IPS DF 6.9 (cell line): ENCODE measurements around the gene SRRT.

Experiments used
- DNase-seq: peaks from one replicate; pipeline ENCODE4 v3.0.0-alpha.2; 2013; ENCODE audit warnings: low read depth, low spot score
- H3K27ac ChIP-seq: one replicate; pipeline ENCODE4 v1.5.1; 2013; ENCODE audit warnings: low read length, control low read depth
- H3K27me3 ChIP-seq: 2 replicates; pipeline ENCODE4 v1.6.1; 2013; ENCODE audit warnings: mild to moderate bottlenecking, low read length; ENCODE audit not compliant: control insufficient read depth, insufficient read depth
- H3K36me3 ChIP-seq: 2 replicates; pipeline ENCODE4 v1.6.1; 2013; ENCODE audit warnings: low read length; ENCODE audit not compliant: control insufficient read depth, insufficient read depth
- H3K4me1 ChIP-seq: 2 replicates; pipeline ENCODE4 v1.6.1; 2013; ENCODE audit warnings: low read length; ENCODE audit not compliant: control insufficient read depth, insufficient read depth
- H3K4me3 ChIP-seq: 2 replicates; pipeline ENCODE4 v1.5.1; 2013; ENCODE audit warnings: mild to moderate bottlenecking, low read length
- H3K9me3 ChIP-seq: 2 replicates; pipeline ENCODE4 v1.6.1; 2013; ENCODE audit warnings: low read length, inconsistent platforms; ENCODE audit not compliant: control insufficient read depth, insufficient read depth
- WGBS: extraction: QIAGEN DNeasy Blood & Tissue Kit; methylation state at CpG from one replicate; pipeline ENCODE4 v1.1.7; 2013; ENCODE audit warnings: mixed read lengths, missing lambda C conversion rate; ENCODE audit not compliant: insufficient read length, insufficient coverage; 5-methylcytosine and 5-hydroxymethylcytosine counted together

Gene SRRT

GRCh38 chr7:100882201-100882600 is 7.3 kb downstream of the SRRT start:
- Histone ChIP-seq H3K4me3 (no peak overlapping the region), H3K27me3 (no peaks in the 10 kb centered on the region), H3K9me3 (no peaks in the 10 kb centered on the region), H3K27ac (no peak overlapping the region), H3K36me3 (peaks cover 52% of the 10 kb centered on the region), H3K4me1 (0 out of 2 replicates have a peak, but pooled peaks cover 1% of the 10 kb centered on the region)
- DNase-seq = no peak
- no CpG with 5 or more reads among the region's 9 CpGs for WGBS

GRCh38 chr7:100882785-100883526 is 8.1 kb downstream of the SRRT start:
- WGBS = no CpG with 5 or more reads among the region's 24 CpGs
- Histone ChIP-seq H3K4me3 (no peak overlapping the region), H3K27me3 (no peaks in the 10 kb centered on the region), H3K36me3 (peaks cover 57% of the 10 kb centered on the region), H3K4me1 (peaks cover 3% of the 10 kb centered on the region; the same call in 1 of the 2 replicates), H3K9me3 (no peaks in the 10 kb centered on the region), H3K27ac (no peak overlapping the region)
- no peak for DNase-seq

DNA sequence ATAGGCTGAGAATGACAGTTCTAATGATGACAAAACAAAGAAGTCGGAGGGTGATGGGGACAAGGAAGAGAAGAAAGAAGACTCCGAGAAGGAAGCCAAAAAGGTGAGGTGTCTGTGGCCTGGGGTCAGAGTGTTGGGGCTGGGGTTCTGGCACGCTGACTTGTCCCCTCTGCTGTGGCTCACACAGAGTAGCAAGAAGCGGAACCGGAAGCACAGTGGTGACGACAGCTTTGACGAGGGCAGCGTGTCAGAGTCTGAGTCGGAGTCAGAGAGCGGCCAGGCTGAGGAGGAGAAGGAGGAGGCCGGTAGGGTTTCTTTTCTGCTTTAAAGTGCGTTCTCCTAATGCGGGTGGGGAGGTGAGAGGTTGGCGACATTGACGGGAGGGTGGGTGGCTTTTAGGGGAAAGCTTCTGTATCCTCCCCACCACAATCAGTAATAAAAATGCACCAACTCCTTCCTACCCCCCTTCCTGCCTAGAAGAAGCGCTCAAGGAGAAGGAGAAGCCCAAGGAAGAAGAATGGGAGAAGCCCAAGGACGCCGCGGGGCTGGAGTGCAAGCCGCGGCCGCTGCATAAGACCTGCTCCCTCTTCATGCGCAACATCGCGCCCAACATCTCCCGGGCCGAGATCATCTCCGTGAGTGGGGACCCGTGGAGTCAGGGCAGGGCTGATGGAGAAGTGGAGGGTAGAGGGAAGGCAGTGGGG is 10.0 kb downstream of the SRRT start:
- Histone ChIP-seq H3K4me1 (peaks cover 2% of the 10 kb centered on the region; the same call in 1 of the 2 replicates), H3K27ac (no peak overlapping the region), H3K4me3 (no peak overlapping the region), H3K9me3 (no peaks in the 10 kb centered on the region), H3K27me3 (no peaks in the 10 kb centered on the region), H3K36me3 (peaks cover 61% of the 10 kb centered on the region)
- WGBS = no CpG with 5 or more reads among the region's 29 CpGs
- no peak for DNase-seq

DNA sequence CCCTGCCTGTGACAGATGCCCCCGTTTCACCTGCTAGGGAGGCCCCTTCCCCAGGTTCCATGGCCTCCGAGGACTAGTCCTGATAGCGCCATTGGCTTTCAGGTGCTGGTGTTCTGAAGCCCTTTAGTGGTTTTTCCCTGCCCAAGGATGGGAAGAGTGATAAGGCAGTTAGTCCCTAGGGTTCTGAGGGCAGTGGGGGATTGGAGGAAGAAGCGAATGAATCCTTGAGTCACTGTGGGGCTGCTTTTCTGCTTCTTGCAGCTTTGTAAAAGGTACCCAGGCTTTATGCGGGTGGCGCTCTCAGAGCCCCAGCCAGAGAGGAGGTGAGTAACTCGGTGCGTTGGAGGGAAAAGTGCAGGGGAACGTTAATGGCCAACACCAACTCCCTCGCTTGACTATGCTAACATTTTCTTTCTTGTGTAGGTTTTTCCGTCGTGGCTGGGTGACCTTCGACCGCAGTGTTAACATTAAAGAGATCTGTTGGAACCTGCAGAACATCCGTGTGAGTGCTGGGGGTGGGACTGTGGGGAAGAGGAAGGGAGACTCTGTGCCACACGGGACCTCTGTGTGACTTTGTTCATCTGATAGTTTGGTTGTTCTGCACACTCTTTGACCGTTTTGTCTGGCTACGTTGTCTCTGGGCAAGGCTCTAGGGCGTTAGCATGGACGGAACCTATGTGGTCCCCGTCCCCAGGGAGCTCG is 10.7 kb downstream of the SRRT start:
- H3K4me1 ChIP-seq = peaks cover 2% of the 10 kb centered on the region; the same call in 1 of the 2 replicates
- H3K27me3 ChIP-seq = no peaks in the 10 kb centered on the region
- H3K36me3 ChIP-seq = peaks cover 59% of the 10 kb centered on the region
- DNase-seq = no peak
- WGBS = no CpG with 5 or more reads among the region's 22 CpGs
- no peak overlapping the region for H3K4me3 ChIP-seq
- no peaks in the 10 kb centered on the region for H3K9me3 ChIP-seq
- H3K27ac ChIP-seq = no peak overlapping the region

DNA sequence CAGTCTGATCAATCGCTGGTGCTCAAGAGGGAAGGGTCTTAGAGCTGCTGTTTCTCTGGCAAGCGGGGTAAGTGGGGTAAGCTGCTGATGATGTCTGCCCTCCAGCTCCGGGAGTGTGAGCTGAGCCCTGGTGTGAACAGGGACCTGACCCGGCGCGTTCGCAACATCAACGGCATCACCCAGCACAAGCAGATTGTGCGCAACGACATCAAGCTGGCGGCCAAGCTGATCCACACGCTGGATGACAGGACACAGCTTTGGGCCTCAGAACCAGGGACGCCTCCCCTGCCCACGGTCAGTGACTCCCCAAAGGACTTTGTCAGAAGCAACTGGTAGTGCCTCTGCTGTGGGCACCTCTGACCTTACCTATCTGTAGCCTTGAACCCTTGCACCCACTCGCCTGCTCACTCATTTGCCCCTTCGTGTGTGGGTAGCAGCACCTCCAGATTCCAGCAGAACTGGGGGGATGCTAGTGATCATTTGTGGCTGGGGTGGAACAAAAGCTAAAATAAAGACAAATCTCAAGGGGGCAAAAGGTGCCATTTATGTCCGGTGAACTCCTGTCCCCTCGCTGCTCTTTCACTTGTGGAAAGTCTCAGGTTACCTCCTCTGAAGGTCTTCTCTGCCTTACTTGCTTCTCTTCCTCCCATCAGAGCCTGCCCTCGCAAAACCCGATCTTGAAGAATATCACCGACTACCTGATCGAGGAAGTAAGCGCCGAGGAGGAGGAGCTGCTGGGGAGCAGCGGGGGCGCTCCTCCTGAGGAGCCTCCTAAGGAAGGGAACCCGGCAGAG is 11.4 kb downstream of the SRRT start:
- Histone ChIP-seq H3K4me1 (peaks cover 2% of the 10 kb centered on the region; the same call in 1 of the 2 replicates), H3K4me3 (no peak overlapping the region), H3K27ac (no peak overlapping the region), H3K27me3 (no peaks in the 10 kb centered on the region), H3K9me3 (no peaks in the 10 kb centered on the region), H3K36me3 (peaks cover 57% of the 10 kb centered on the region)
- no peak for DNase-seq
- no CpG with 5 or more reads among the region's 27 CpGs for WGBS

- Histone ChIP-seq H3K4me3 (no peak overlapping the region), H3K27ac (no peak overlapping the region), H3K36me3 (peaks cover 50% of the 10 kb centered on the region)
Observed at GRCh38 chr7:100886936-100887515, 12.1 kb downstream of the SRRT start.

GRCh38 chr7:100887516-100888290 is 12.8 kb downstream of the SRRT start:
- H3K27ac ChIP-seq = no peak overlapping the region
- H3K4me1 ChIP-seq = peaks cover 2% of the 10 kb centered on the region
- no peaks in the 10 kb centered on the region for H3K27me3 ChIP-seq
- DNase-seq = no peak
- peaks cover 45% of the 10 kb centered on the region for H3K36me3 ChIP-seq
- H3K4me3 ChIP-seq = no peak overlapping the region
- no peaks in the 10 kb centered on the region for H3K9me3 ChIP-seq
- no CpG with 5 or more reads among the region's 21 CpGs for WGBS

More at GRCh38 chr7:100886936-100887515, 12.1 kb downstream of the SRRT start:
- WGBS = no CpG with 5 or more reads among the region's 25 CpGs
- H3K9me3 ChIP-seq = no peaks in the 10 kb centered on the region
- peaks cover 2% of the 10 kb centered on the region for H3K4me1 ChIP-seq
- no peak for DNase-seq
- no peaks in the 10 kb centered on the region for H3K27me3 ChIP-seq

DNA sequence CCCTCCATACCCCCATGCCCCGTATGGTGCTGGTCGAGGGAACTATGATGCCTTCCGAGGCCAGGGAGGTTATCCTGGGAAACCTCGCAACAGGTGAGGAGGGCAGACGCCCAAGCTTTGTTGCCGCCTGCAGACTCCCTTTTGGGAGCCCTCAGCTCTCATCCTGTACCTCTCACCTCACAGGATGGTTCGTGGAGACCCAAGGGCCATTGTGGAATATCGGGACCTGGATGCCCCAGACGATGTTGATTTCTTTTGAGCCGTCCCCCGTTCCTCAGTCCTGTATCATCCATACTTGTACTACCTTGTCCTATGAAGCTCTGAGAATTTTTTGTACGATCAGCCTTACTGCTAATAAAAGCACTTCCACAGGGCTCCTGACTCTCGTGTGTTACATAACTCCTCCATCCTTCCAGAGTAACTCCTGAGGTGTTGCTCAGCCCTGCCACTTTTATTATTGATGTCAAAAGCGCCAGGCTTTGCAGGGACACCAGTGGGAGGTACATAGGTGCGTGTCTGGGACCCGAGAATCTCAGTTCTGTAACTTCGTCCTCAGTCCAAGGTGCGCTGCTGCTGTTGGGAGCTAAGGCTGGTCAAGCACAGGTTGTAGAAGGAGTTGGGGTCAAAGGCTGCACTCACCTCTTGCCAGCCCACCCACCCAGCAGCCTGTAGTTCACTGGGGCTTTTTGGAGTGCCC is 13.5 kb downstream of the SRRT start:
- no peaks in the 10 kb centered on the region for H3K9me3 ChIP-seq
- H3K36me3 ChIP-seq = peaks cover 41% of the 10 kb centered on the region
- DNase-seq = no peak
- H3K27ac ChIP-seq = no peak overlapping the region
- no peaks in the 10 kb centered on the region for H3K27me3 ChIP-seq
- no CpG with 5 or more reads among the region's 18 CpGs for WGBS
- H3K4me3 ChIP-seq = peak overlapping the region; percentile 87; the same call in 1 of the 2 replicates
- peaks cover 2% of the 10 kb centered on the region for H3K4me1 ChIP-seq
